ENCODE results near the gene FGD6. TPM values are rescaled to one million over a fixed set of nuclear protein-coding genes. Genes with fewer than 3 reads are reported as not detected.

FGD6 gene
- total RNA-seq, 2 experiments from 2014 or later = 5.6 to 7.8 TPM

GRCh38 chr12:95259368-95259767, 42.1 kb upstream of the FGD6 start:
- CTCF ChIA-PET (ENCODE audit: unreplicated experiment) = no interaction called here
- Histone ChIP-seq H3K4me1 (ENCODE audit: insufficient read depth, low read length, poor library complexity, severe bottlenecking) (no peaks in the 10 kb centered on the region), H3K79me2 (ENCODE audit: insufficient read depth, low read depth, low read length) (no peaks in the 10 kb centered on the region), H2AFZ (ENCODE audit: low read length) (no peak overlapping the region), H3K9me3 (ENCODE audit: low read length) (no peaks in the 10 kb centered on the region), H3K36me3 (ENCODE audit: insufficient read depth, low read length) (peaks cover 94% of the 10 kb centered on the region), H3K4me3 (ENCODE audit: low read depth, low read length, poor library complexity, severe bottlenecking) (no peak overlapping the region), H3K4me2 (ENCODE audit: low read length) (no peak overlapping the region), H3K27ac (ENCODE audit: low read depth, low read length, poor library complexity, severe bottlenecking) (no peak overlapping the region), H3K9me2 (ENCODE audit: insufficient read depth, low read length) (no peaks in the 10 kb centered on the region), H4K20me1 (ENCODE audit: insufficient read depth, low read length) (no peaks in the 10 kb centered on the region)
- intact Hi-C loops (cut with micrococcal nuclease; ENCODE audit: unreplicated experiment) = no loop called here
- no TSS peak for BruUV-seq (replicated peaks)
- TF ChIP-seq EZH2phosphoT487 (IDR thresholded peaks at IDR 0.05; ENCODE audit: borderline replicate concordance, low read depth, low read length) (no peak), CTCF (conservative IDR thresholded peaks at IDR 0.05; ENCODE audit: low read length) (no peak)
- no peak for DNase-seq (ENCODE audit: low spot score)
- POLR2A ChIA-PET = interaction anchor here (0.6 to 0.9 kb wide), 4 partner anchors 11 to 48 kb away, joined by 3 to 4 read pairs (median 3); no protein-coding TSS in a partner anchor

- Histone ChIP-seq H3K9me2 (ENCODE audit: insufficient read depth, low read length) (no peaks in the 10 kb centered on the region), H3K4me2 (ENCODE audit: low read length) (no peak overlapping the region), H3K9me3 (ENCODE audit: low read length) (no peaks in the 10 kb centered on the region), H3K4me1 (ENCODE audit: insufficient read depth, low read length, poor library complexity, severe bottlenecking) (no peaks in the 10 kb centered on the region), H3K79me2 (ENCODE audit: insufficient read depth, low read depth, low read length) (no peaks in the 10 kb centered on the region), H3K4me3 (ENCODE audit: low read depth, low read length, poor library complexity, severe bottlenecking) (no peak overlapping the region), H2AFZ (ENCODE audit: low read length) (no peak overlapping the region), H4K20me1 (ENCODE audit: insufficient read depth, low read length) (no peaks in the 10 kb centered on the region), H3K36me3 (ENCODE audit: insufficient read depth, low read length) (peaks cover 94% of the 10 kb centered on the region), H3K27ac (ENCODE audit: low read depth, low read length, poor library complexity, severe bottlenecking) (no peak overlapping the region)
- DNase-seq (ENCODE audit: low spot score) = no peak
- intact Hi-C loops (cut with micrococcal nuclease; ENCODE audit: unreplicated experiment) = no loop called here
- ChIA-PET POLR2A (interaction anchor here (0.6 to 0.9 kb wide), 5 partner anchors 11 to 50 kb away, joined by 3 to 4 read pairs (median 3); no protein-coding TSS in a partner anchor), CTCF (ENCODE audit: unreplicated experiment) (no interaction called here)
- TF ChIP-seq EZH2phosphoT487 (IDR thresholded peaks at IDR 0.05; ENCODE audit: borderline replicate concordance, low read depth, low read length) = no peak
- TF ChIP-seq CTCF (conservative IDR thresholded peaks at IDR 0.05; ENCODE audit: low read length) = no peak
- BruUV-seq (replicated peaks) = no TSS peak
Observed at GRCh38 chr12:95258803-95259202, 41.5 kb upstream of the FGD6 start.

- H3K79me2 ChIP-seq (ENCODE audit: insufficient read depth, low read depth, low read length) = no peaks in the 10 kb centered on the region
- no peaks in the 10 kb centered on the region for H4K20me1 ChIP-seq (ENCODE audit: insufficient read depth, low read length)
Observed at GRCh38 chr12:95258151-95258550, 40.9 kb upstream of the FGD6 start.

More at GRCh38 chr12:95258151-95258550, 40.9 kb upstream of the FGD6 start:
- no peaks in the 10 kb centered on the region for H3K4me1 ChIP-seq (ENCODE audit: insufficient read depth, low read length, poor library complexity, severe bottlenecking)
- no peak for TF ChIP-seq CTCF (conservative IDR thresholded peaks at IDR 0.05; ENCODE audit: low read length)
- no peak for TF ChIP-seq EZH2phosphoT487 (IDR thresholded peaks at IDR 0.05; ENCODE audit: borderline replicate concordance, low read depth, low read length)
- no peak overlapping the region for H2AFZ ChIP-seq (ENCODE audit: low read length)
- DNase-seq (ENCODE audit: low spot score) = no peak
- no peaks in the 10 kb centered on the region for H3K9me3 ChIP-seq (ENCODE audit: low read length)
- no peak overlapping the region for H3K4me2 ChIP-seq (ENCODE audit: low read length)
- peaks cover 94% of the 10 kb centered on the region for H3K36me3 ChIP-seq (ENCODE audit: insufficient read depth, low read length)
- ChIA-PET CTCF (ENCODE audit: unreplicated experiment) (no interaction called here), POLR2A (interaction anchor here (0.9 kb wide), 1 partner anchor 11 kb away, joined by 4 read pairs; no protein-coding TSS in a partner anchor)
- H3K4me3 ChIP-seq (ENCODE audit: low read depth, low read length, poor library complexity, severe bottlenecking) = no peak overlapping the region
- intact Hi-C loops (cut with micrococcal nuclease; ENCODE audit: unreplicated experiment) = no loop called here
- BruUV-seq (replicated peaks) = no TSS peak
- H3K27ac ChIP-seq (ENCODE audit: low read depth, low read length, poor library complexity, severe bottlenecking) = no peak overlapping the region
- H3K9me2 ChIP-seq (ENCODE audit: insufficient read depth, low read length) = no peaks in the 10 kb centered on the region
